ENCODE results near the gene CCDC157. TPM values are rescaled to one million over a fixed set of nuclear protein-coding genes. Genes with fewer than 3 reads are reported as not detected.
A peak's percentile ranks its signal among the peaks of the same experiment; 100 is the strongest.

The CCDC157 gene
- total RNA-seq, 2 experiments from 2014 or later: 4.9 to 6.2 TPM

DNA sequence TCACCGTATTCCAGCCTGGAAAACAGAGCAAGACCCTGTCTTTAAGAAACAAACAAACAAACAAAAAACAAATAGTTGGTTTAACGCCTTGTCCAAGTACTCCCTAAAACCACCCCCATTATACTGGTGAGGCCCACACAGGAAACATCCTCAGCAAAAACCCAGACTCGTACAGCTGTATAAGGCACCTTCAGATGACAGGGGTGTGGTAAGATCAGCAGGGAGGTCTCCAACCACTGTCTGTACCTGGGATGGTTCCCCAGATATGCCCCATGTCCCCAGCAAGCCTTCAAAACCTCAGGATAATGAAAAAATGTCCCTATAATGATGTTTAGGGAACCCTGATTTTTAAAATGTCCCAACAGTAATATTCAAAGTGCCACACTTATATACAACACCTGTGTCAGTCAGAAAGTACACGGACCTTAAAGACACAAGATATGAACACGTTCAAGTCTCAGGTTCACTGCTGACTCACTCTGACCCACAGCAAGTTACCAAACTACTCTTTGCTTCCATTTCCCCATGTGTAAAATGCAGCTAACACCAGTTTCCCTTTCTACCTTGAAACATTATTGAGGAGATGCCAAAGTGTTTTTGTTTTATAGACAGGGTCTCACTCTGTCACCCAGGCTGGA, 9.4 kb upstream of the CCDC157 start:
- no peaks in the 10 kb centered on the region for H3K9me3 Mint-ChIP-seq (ENCODE audit: low read depth)
- H3K4me3 Mint-ChIP-seq: peak overlapping the region; percentile 3
- ATAC-seq (peak; percentile 54), DNase-seq (no peak)
- peak overlapping the region; percentile 76 for H3K27ac Mint-ChIP-seq
- H3K36me3 Mint-ChIP-seq: peaks cover 73% of the 10 kb centered on the region
- CTCF ChIA-PET: interaction anchor here (1.0 to 1.7 kb wide), 5 partner anchors 17 to 59 kb away, joined by 3 to 9 read pairs (median 5); partner anchors contain the start of genes RNF215 and TBC1D10A
- no peaks in the 10 kb centered on the region for H3K27me3 Mint-ChIP-seq
- peaks cover 50% of the 10 kb centered on the region for H3K4me1 Mint-ChIP-seq

- ATAC-seq (peak; percentile 29), DNase-seq (no peak)
- Mint-ChIP-seq H3K27ac (peak overlapping the region; percentile 76), H3K36me3 (peaks cover 70% of the 10 kb centered on the region), H3K9me3 (ENCODE audit: low read depth) (no peaks in the 10 kb centered on the region), H3K4me3 (peak overlapping the region; percentile 16), H3K27me3 (no peaks in the 10 kb centered on the region), H3K4me1 (peaks cover 56% of the 10 kb centered on the region)
- CTCF ChIA-PET: interaction anchor here (0.6 to 1.4 kb wide), 2 partner anchors 22 to 61 kb away, joined by 3 to 5 read pairs; partner anchors contain the start of gene TBC1D10A
These were observed 8.4 kb upstream of the CCDC157 start for GRCh38 chr22:30348404-30348803.

DNA sequence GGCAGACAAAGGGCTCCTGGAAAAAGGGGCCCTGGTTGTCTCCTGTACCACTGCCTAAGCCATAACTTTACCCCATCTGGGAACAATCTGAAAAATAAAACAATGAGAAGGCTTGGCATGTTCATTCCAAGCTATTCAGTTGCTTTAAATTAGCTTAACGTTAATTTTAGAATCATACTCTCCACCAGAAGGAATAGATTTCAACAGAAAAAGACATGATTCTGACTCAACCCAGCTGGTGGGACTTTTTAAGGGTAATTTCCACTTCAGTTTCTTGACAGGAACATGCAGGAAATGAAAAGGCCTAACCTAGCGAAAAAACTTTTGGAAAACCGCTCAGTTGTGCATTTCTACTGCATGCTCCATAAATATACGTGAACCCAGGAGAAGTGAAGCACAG, 8.0 kb upstream of the CCDC157 start:
- ATAC-seq (no peak), DNase-seq (no peak)
- no peaks in the 10 kb centered on the region for H3K9me3 Mint-ChIP-seq (ENCODE audit: low read depth)
- H3K36me3 Mint-ChIP-seq: peaks cover 68% of the 10 kb centered on the region
- H3K27me3 Mint-ChIP-seq: no peaks in the 10 kb centered on the region
- CTCF ChIA-PET: no interaction called here
- H3K4me3 Mint-ChIP-seq: peak overlapping the region; percentile 16
- H3K27ac Mint-ChIP-seq: peak overlapping the region; percentile 76
- H3K4me1 Mint-ChIP-seq: peaks cover 56% of the 10 kb centered on the region

DNA sequence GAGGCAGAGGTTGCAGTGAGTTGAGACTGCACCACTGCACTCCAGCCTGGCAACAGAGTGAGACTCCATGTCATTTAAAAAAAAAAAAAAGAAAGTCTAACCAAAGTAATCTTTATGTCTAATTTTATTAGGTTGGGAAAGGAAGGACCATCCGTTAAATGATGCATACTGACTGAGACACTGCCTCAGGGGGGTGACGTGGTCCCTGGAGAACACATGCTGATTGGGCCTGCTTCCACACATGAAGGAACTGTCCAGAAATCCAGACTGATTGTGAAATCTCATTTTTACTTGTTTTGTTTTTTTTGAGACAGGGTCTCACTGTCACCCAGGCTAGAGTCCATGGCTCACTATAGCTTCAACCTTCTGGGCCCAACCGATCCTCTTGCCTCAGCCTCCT, 5.6 kb upstream of the CCDC157 start:
- Mint-ChIP-seq H3K4me3 (no peak overlapping the region), H3K27me3 (no peaks in the 10 kb centered on the region), H3K27ac (no peak overlapping the region), H3K36me3 (peaks cover 55% of the 10 kb centered on the region), H3K4me1 (peaks cover 64% of the 10 kb centered on the region), H3K9me3 (ENCODE audit: low read depth) (no peaks in the 10 kb centered on the region)
- DNase-seq: no peak
- CTCF ChIA-PET: interaction anchor here (1.5 to 1.8 kb wide), 3 partner anchors 24 to 64 kb away, joined by 4 read pairs; partner anchors contain the start of genes CASTOR1 and TBC1D10A
- no peak for ATAC-seq

- DNase-seq: no peak
- peak overlapping the region; percentile 61 for H3K27ac Mint-ChIP-seq
- peaks cover 40% of the 10 kb centered on the region for H3K36me3 Mint-ChIP-seq
- no peaks in the 10 kb centered on the region for H3K27me3 Mint-ChIP-seq
- CTCF ChIA-PET: interaction anchor here (0.6 to 7.4 kb wide), 2 partner anchors 66 to 97 kb away, joined by 3 to 58 read pairs; partner anchors contain the start of gene CASTOR1
- no peaks in the 10 kb centered on the region for H3K9me3 Mint-ChIP-seq (ENCODE audit: low read depth)
- no peak for ATAC-seq
- H3K4me1 Mint-ChIP-seq: peaks cover 49% of the 10 kb centered on the region
- H3K4me3 Mint-ChIP-seq: no peak overlapping the region
These were observed 2.2 kb upstream of the CCDC157 start for GRCh38 chr22:30354644-30355043.

- Mint-ChIP-seq H3K9me3 (ENCODE audit: low read depth) (no peaks in the 10 kb centered on the region), H3K27me3 (no peaks in the 10 kb centered on the region), H3K4me1 (peaks cover 45% of the 10 kb centered on the region), H3K36me3 (peaks cover 21% of the 10 kb centered on the region), H3K27ac (peak overlapping the region; percentile 74), H3K4me3 (peak overlapping the region; percentile 85)
- ATAC-seq (no peak), DNase-seq (no peak)
- CTCF ChIA-PET: interaction anchor here (0.6 to 7.4 kb wide), 7 partner anchors 24 to 72 kb away, joined by 3 to 58 read pairs (median 3); partner anchors contain the start of genes CASTOR1 and RNF215
These were observed 396 bp downstream of the CCDC157 start for GRCh38 chr22:30357236-30357570.

DNA sequence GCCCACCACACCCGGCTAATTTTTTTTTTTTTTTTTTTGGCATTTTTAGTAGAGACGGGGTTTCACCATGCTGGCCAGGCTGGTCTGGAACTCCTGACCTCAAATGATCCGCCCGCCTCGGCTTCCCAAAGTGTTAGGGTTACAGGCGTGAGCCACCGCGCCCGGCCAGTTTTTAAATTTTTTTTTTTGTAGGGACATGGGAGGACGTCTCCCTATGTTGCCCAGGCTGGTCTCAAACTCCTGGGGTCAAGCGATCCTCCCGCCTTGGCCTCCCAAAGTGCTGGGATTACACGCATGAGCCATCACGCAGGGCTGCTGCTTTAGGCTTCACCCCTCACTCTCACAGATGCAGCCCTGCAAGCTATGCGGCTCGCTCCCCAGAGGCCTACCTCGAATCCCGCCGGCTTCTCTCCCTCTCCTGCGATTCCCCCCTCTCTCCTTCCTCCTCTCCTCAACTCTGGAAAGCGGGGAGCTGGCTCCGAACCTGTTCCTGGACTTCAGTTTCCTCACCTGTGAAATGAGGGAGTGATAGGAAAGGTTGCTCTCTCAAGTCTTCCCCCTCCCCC, 926 bp downstream of the CCDC157 start:
- Mint-ChIP-seq H3K4me3 (peak overlapping the region; percentile 85), H3K9me3 (ENCODE audit: low read depth) (no peaks in the 10 kb centered on the region), H3K4me1 (peaks cover 41% of the 10 kb centered on the region), H3K36me3 (peaks cover 16% of the 10 kb centered on the region), H3K27ac (no peak overlapping the region), H3K27me3 (no peaks in the 10 kb centered on the region)
- DNase-seq (no peak), ATAC-seq (no peak)
- CTCF ChIA-PET: interaction anchor here (7.4 kb wide), 1 partner anchor 69 kb away, joined by 58 read pairs; the partner anchor contains the start of gene CASTOR1

- H3K27ac Mint-ChIP-seq: no peak overlapping the region
- H3K4me3 Mint-ChIP-seq: no peak overlapping the region
- H3K27me3 Mint-ChIP-seq: no peaks in the 10 kb centered on the region
These were observed 1.7 kb downstream of the CCDC157 start for GRCh38 chr22:30358541-30358940.

DNA sequence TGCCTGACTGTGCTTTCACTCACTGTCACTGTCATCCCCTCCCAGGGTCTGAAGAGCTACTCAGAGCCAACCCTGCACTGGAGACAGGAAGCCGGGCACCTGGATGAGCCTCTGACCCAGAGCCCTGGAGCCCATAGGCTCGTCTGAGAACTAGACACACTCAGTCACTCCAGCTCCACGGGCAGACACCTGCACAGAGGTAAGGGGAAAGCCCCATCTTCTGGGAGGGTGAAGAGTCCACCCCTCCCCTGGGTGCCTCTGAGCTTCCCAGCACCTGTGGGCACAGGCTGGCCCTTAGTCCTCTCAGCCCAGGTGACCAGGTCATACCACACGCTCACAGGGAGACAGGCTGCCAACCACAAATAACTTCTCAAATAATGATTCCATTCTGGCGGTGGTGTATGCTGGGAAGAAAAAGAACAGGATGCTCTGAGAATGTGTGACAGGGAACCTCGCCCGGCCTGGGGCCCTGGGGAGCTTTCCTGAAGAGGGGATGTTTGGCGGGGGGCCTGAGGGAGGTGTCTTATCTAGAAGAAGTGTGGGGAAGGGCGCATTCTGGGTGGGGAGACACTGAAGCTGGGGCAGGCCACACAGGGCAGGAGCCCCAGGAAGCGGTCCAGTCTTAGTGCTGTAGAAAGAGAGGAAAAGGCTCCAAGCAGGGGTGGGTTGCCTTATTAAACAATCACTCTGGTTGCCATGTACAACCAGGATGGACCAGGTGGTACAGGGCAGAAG, 5.3 kb downstream of the CCDC157 start:
- Mint-ChIP-seq H3K27ac (no peak overlapping the region), H3K4me3 (no peak overlapping the region), H3K9me3 (ENCODE audit: low read depth) (no peaks in the 10 kb centered on the region), H3K4me1 (peaks cover 14% of the 10 kb centered on the region), H3K36me3 (no peaks in the 10 kb centered on the region), H3K27me3 (no peaks in the 10 kb centered on the region)
- CTCF ChIA-PET: interaction anchor here (2.2 kb wide), 1 partner anchor 73 kb away, joined by 8 read pairs; the partner anchor contains the start of gene CASTOR1
- ATAC-seq: no peak
- DNase-seq: no peak

More at GRCh38 chr22:30358541-30358940, 1.7 kb downstream of the CCDC157 start:
- Mint-ChIP-seq H3K9me3 (ENCODE audit: low read depth) (no peaks in the 10 kb centered on the region), H3K36me3 (peaks cover 13% of the 10 kb centered on the region), H3K4me1 (peaks cover 39% of the 10 kb centered on the region)
- ATAC-seq (no peak), DNase-seq (no peak)
- CTCF ChIA-PET: interaction anchor here (0.6 to 7.4 kb wide), 4 partner anchors 8 to 380 kb away, joined by 3 to 58 read pairs (median 4); partner anchors contain the start of gene CASTOR1

DNA sequence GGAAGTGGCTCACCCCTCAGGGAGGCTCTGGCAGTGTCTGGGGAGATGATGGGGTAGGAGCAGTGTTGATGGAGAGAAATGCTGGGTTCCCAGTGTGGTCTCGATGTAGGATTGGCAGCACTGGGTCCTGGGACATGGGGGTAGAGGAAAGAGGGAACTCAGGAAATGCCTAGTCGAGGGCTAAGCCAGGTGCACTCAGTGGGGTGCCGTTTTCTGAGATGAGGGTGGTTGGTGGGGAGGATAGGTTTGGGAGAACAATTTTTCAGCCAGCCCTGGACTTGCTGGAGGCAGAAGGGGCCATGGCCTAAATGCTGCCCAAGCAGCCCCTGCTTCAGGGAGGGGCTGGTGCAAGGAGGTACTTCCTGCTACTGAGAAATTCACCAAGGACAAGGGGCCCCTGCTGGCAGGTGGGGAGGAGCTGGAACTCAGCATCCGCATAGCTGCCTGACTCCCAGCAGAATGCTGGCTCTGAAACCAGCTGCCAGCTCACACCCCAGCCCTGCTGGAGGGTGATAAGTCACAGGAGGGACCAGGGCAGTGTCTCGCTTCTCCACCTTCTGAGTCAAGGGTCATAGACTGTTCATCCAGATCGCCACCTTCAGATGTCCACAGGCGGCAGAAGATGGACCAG, 6.0 kb downstream of the CCDC157 start:
- Mint-ChIP-seq H3K4me3 (no peak overlapping the region), H3K4me1 (peaks cover 11% of the 10 kb centered on the region), H3K9me3 (ENCODE audit: low read depth) (no peaks in the 10 kb centered on the region), H3K27ac (peak overlapping the region; percentile 28), H3K36me3 (no peaks in the 10 kb centered on the region), H3K27me3 (no peaks in the 10 kb centered on the region)
- no peak for ATAC-seq
- CTCF ChIA-PET: interaction anchor here (2.2 kb wide), 1 partner anchor 74 kb away, joined by 8 read pairs; the partner anchor contains the start of gene CASTOR1
- no peak for DNase-seq

DNA sequence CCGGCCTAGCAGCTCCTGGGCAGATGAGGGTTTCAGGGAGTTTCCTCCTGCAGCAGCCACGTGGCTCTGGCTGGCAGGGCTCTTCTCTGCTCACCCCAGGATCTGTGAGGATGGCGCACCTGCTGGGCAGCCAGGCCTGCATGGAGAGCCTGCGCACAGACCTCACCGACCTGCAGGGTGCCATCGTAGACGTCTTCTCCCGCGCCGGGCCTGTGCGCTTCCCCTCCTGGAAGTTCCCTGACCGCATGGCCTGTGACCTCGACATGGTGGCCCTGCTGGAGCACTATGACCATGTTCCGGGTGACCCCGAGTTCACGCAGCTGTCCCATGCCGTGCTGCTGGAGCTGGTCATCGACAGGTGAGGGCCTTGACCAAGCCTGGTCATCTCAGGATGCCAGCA, 9.1 kb downstream of the CCDC157 start:
- Mint-ChIP-seq H3K36me3 (no peaks in the 10 kb centered on the region), H3K4me3 (no peak overlapping the region), H3K4me1 (peaks cover 7% of the 10 kb centered on the region), H3K9me3 (ENCODE audit: low read depth) (no peaks in the 10 kb centered on the region), H3K27ac (no peak overlapping the region), H3K27me3 (no peaks in the 10 kb centered on the region)
- CTCF ChIA-PET: interaction anchor here (1.7 kb wide), 1 partner anchor 78 kb away, joined by 8 read pairs; no protein-coding TSS in a partner anchor
- DNase-seq: no peak
- ATAC-seq: no peak

DNA sequence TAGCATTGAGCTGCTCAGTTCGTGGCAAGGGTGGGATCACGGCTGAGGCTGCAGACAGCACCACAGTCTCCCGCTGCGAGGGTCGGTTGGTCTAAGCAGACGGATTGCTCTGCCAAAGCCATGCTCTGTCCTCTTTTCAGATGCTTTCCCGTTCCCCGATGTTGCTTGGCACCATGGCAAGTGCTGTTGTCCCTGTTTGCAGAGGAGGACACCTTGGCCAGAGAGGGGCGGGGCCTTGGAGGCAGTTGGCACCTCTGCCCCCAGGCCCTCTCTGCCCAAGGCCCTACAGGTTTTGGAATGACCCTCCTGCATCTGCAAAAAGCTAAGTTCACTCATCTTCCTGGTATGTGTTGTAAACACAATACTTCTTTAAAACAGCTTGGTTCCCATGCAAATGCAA, 11.6 kb downstream of the CCDC157 start:
- H3K4me3 Mint-ChIP-seq: no peak overlapping the region
- DNase-seq: no peak
- ATAC-seq: no peak
- H3K27ac Mint-ChIP-seq: no peak overlapping the region
- H3K4me1 Mint-ChIP-seq: no peaks in the 10 kb centered on the region
- H3K36me3 Mint-ChIP-seq: no peaks in the 10 kb centered on the region
- CTCF ChIA-PET: interaction anchor here (1.2 to 1.8 kb wide), 6 partner anchors 9 to 113 kb away, joined by 3 to 9 read pairs (median 3); partner anchors contain the start of gene SF3A1
- no peaks in the 10 kb centered on the region for H3K27me3 Mint-ChIP-seq
- H3K9me3 Mint-ChIP-seq (ENCODE audit: low read depth): no peaks in the 10 kb centered on the region
